Upper lobe of left lung (tissue), 6 donors: ENCODE results near the gene TMEM131L. TPM values are rescaled to one million over a fixed set of nuclear protein-coding genes. Genes with fewer than 3 reads are reported as not detected.
A peak's percentile ranks its signal among the peaks of the same experiment; 100 is the strongest.

Source experiments
- ATAC-seq, 2 donors: fragments of 200-7000 bp; cut with Tn5 transposase; one replicate each; pipeline ENCODE4 v1.9.1; 2022; ENCODE audit warnings: mild to moderate bottlenecking in 2 of 2, moderate library complexity in 2 of 2; ENCODE audit not compliant: low FRiP score in 2 of 2
- DNase-seq, 2 donors: peaks; one replicate each; pipeline ENCODE4 v3.0.0-alpha.2; 2019 to 2020
- H3K27ac ChIP-seq, 4 donors: fragments of 200-600 bp; sonication (generic); one replicate each; pipeline ENCODE4 v1.5.1; 2016 to 2019
- H3K27me3 ChIP-seq, 4 donors: fragments of 200-600 bp; sonication (generic); one replicate each; pipeline ENCODE4 v1.5.1; 2017 to 2019
- H3K36me3 ChIP-seq, 4 donors: fragments of 200-600 bp; sonication (generic); one replicate each; pipeline ENCODE4 v1.5.1; 2016 to 2019
- H3K4me1 ChIP-seq, 4 donors: fragments of 200-600 bp; sonication (generic); one replicate each; pipeline ENCODE4 v1.5.1; 2018 to 2019
- H3K4me3 ChIP-seq, 4 donors: fragments of 200-600 bp; sonication (generic); one replicate each; pipeline ENCODE4 v1.5.1; 2017 to 2019; ENCODE audit warnings: mild to moderate bottlenecking in 2 of 4, moderate library complexity in 1 of 4
- H3K9me3 ChIP-seq, 4 donors: fragments of 200-600 bp; sonication (generic); one replicate each; pipeline ENCODE4 v1.5.1; 2018 to 2019
- EP300 ChIP-seq, 4 donors: sonication (generic); formaldehyde crosslinking; IDR thresholded peaks; one replicate each; pipeline ENCODE4 v1.5.1; 2017; ENCODE audit warnings: antibody characterized with exemption in 4 of 4, control low read depth in 2 of 4
- POLR2A ChIP-seq, 4 donors: fragments of 450-650 bp; IDR thresholded peaks; one replicate each; pipeline ENCODE4 v1.5.1; 2016 to 2017; ENCODE audit warnings: antibody characterized with exemption in 4 of 4, mild to moderate bottlenecking in 2 of 4
- POLR2AphosphoS5 ChIP-seq, 2 donors: sonication (generic); formaldehyde crosslinking; IDR thresholded peaks; one replicate each; pipeline ENCODE4 v1.5.1; 2017; ENCODE audit warnings: antibody characterized with exemption in 2 of 2
- WGBS, 2 donors: methylation state at CpG; one replicate each; pipeline ENCODE4 v1.1.5; 2017 to 2018; 5-methylcytosine and 5-hydroxymethylcytosine counted together
- total RNA-seq, 6 donors: library from RNA; depleted of rRNA in 4 of 6; stranded (reverse); fragments of >200 nt in 4 of 6; gene quantifications; one replicate each; pipeline versions ENCODE4 v1.1.0 to v1.2.1, GENCODE V29; 2016 to 2021
- TF ChIP-seq, protein P1 (sequence below), 6 experiments: fragments of 450-650 bp in 4 of 6; fragments of 200-600 bp in 2 of 6; sonication (generic) in 2 of 6; IDR thresholded peaks; one replicate each; pipeline ENCODE4 v1.5.1; 2016 to 2019; ENCODE audit warnings: antibody characterized with exemption in 6 of 6
- donor health status: DM: no; HTN: no; CAD: no; lungs with moderate emphysema.
- donor health status: DM: no; HTN: yes; CAD: no; lungs with severe emphysema.

TMEM131L gene
- total RNA-seq, 6 donors from 2014 or later: 12.3 to 28.8 (median 19.5) TPM

DNA sequence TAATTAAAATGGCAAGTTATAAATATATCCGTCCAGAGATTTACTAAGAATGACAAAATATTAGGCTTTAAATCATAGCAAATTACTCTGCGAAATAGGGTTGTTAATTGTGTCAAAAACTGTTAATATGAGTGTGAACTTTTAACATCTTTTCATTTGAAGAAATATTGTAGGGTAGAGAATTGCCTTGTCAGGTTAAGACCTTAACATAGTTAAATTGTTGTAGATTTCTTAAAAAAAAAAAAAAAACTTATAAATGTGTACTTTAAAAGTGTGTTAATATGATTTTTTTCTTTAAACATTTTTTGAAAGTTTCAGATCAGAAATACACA lies 110.2 kb downstream of the TMEM131L start:
- TF ChIP-seq POLR2AphosphoS5 (IDR thresholded peaks at IDR 0.05) (no peak), POLR2A (IDR thresholded peaks at IDR 0.05) (no peak), EP300 (IDR thresholded peaks at IDR 0.05) (no peak)
- TF ChIP-seq, protein P1, sequence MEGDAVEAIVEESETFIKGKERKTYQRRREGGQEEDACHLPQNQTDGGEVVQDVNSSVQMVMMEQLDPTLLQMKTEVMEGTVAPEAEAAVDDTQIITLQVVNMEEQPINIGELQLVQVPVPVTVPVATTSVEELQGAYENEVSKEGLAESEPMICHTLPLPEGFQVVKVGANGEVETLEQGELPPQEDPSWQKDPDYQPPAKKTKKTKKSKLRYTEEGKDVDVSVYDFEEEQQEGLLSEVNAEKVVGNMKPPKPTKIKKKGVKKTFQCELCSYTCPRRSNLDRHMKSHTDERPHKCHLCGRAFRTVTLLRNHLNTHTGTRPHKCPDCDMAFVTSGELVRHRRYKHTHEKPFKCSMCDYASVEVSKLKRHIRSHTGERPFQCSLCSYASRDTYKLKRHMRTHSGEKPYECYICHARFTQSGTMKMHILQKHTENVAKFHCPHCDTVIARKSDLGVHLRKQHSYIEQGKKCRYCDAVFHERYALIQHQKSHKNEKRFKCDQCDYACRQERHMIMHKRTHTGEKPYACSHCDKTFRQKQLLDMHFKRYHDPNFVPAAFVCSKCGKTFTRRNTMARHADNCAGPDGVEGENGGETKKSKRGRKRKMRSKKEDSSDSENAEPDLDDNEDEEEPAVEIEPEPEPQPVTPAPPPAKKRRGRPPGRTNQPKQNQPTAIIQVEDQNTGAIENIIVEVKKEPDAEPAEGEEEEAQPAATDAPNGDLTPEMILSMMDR (IDR thresholded peaks at IDR 0.05): peak in 1 of 6 experiments; percentile 50
- peaks cover 0 to 4% (median 0%) of the 10 kb centered on the region in 4 donors for H3K36me3 ChIP-seq
- no peak overlapping the region for H3K4me3 ChIP-seq
- no peak for ATAC-seq
- no peak for DNase-seq
- no peak overlapping the region for H3K27ac ChIP-seq
- H3K4me1 ChIP-seq: peaks cover 0 to 9% (median 6%) of the 10 kb centered on the region in 4 donors
- no peaks in the 10 kb centered on the region for H3K9me3 ChIP-seq
- no peaks in the 10 kb centered on the region for H3K27me3 ChIP-seq
- 72 to 77% methylated on average over 2 of the region's 2 CpGs for WGBS, 2 donors

- WGBS, 2 donors: 69 to 81% methylated on average over 5 of the region's 5 CpGs
- no peak for TF ChIP-seq POLR2A (IDR thresholded peaks at IDR 0.05)
- Histone ChIP-seq H3K4me3 (no peak overlapping the region), H3K27me3 (no peaks in the 10 kb centered on the region), H3K27ac (no peak overlapping the region), H3K4me1 (peaks cover 0 to 9% (median 6%) of the 10 kb centered on the region in 4 donors), H3K36me3 (peaks cover 0 to 4% (median 0%) of the 10 kb centered on the region in 4 donors), H3K9me3 (no peaks in the 10 kb centered on the region)
- no peak for ATAC-seq
- no peak for DNase-seq
Measured at GRCh38 chr4:153577053-153577452, 110.9 kb downstream of the TMEM131L start.

DNA sequence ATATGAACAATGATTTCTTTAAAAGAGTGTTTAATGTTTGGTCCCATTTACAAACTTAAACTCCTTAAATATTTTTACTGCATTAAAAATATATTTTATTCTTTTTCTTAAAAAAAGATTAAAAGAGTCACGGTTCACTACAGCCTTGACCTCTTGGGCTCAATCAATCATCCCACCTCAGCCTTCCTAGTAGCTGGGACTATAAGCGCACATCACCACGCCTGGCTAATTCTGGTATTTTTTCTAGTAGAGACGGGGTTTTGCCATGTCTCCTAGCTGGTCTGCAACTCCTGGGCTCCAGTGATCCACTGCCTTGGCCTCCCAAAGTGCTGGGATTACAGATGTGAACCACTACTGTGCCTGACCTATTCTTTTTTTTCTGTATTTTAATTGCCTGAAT lies 113.2 kb downstream of the TMEM131L start:
- H3K4me1 ChIP-seq: peaks cover 0 to 5% (median under 1%) of the 10 kb centered on the region in 4 donors
- no peaks in the 10 kb centered on the region for H3K9me3 ChIP-seq
- no peak overlapping the region for H3K4me3 ChIP-seq
- TF ChIP-seq POLR2A (IDR thresholded peaks at IDR 0.05) (no peak), EP300 (IDR thresholded peaks at IDR 0.05) (no peak), POLR2AphosphoS5 (IDR thresholded peaks at IDR 0.05) (no peak)
- TF ChIP-seq, protein P1 (IDR thresholded peaks at IDR 0.05): no peak
- DNase-seq (no peak), ATAC-seq (no peak)
- no peak overlapping the region for H3K27ac ChIP-seq
- WGBS, 2 donors: 93 to 94% methylated on average over 4 of the region's 4 CpGs
- H3K27me3 ChIP-seq: no peaks in the 10 kb centered on the region
- peaks cover 0 to 8% (median 0%) of the 10 kb centered on the region in 4 donors for H3K36me3 ChIP-seq

- ATAC-seq: no peak
- Histone ChIP-seq H3K27ac (no peak overlapping the region), H3K4me1 (peaks cover 0 to 5% (median 0%) of the 10 kb centered on the region in 4 donors), H3K36me3 (peaks cover 0 to 8% (median 1%) of the 10 kb centered on the region in 4 donors), H3K9me3 (no peaks in the 10 kb centered on the region), H3K4me3 (no peak overlapping the region), H3K27me3 (no peaks in the 10 kb centered on the region)
- TF ChIP-seq, protein P1 (IDR thresholded peaks at IDR 0.05): no peak
- TF ChIP-seq POLR2AphosphoS5 (IDR thresholded peaks at IDR 0.05) (no peak), POLR2A (IDR thresholded peaks at IDR 0.05) (no peak), EP300 (IDR thresholded peaks at IDR 0.05) (no peak)
- 40 to 75% methylated on average over 1 of the region's 1 CpG for WGBS, 2 donors
- DNase-seq: no peak
Measured at GRCh38 chr4:153579872-153580271, 113.7 kb downstream of the TMEM131L start.

DNA sequence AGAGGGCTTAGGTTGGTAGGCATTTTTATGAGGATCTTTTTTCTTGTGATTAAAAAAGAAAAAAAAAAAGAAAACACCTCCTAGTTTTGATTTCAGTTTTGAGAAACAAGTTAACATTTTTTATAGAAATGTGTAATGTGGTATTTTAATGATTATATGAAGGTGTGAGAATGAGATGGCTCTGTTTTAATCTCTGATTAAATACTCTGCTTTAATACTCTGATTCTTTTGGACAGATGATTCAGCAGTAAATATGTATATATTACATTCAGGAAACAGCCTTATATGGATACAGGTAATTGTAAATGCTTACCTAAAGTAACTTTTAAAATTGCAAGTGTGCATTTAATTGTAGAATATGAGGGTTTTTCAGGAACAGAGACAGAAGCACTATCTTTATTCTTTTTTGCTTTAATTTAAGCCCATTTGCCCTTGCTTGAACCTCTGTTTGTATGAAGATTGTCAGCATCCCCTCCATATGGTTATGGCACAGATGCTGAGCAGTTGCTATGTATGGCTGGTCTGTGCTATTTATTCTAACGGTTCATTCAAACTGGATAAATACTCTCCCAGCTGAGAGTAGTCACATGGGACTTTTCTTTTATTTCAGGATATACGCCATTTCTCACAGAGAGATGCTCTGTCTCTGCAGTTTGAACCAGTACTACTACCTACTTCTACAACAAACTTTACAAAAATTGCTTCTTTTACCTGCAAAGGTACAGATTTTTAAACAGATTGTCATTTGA lies 117.0 kb downstream of the TMEM131L start:
- Histone ChIP-seq H3K27ac (no peak overlapping the region), H3K27me3 (no peaks in the 10 kb centered on the region), H3K36me3 (peaks cover 0 to 15% (median 8%) of the 10 kb centered on the region in 4 donors), H3K9me3 (no peaks in the 10 kb centered on the region), H3K4me3 (no peak overlapping the region), H3K4me1 (no peaks in the 10 kb centered on the region)
- DNase-seq (no peak), ATAC-seq (no peak)
- TF ChIP-seq EP300 (IDR thresholded peaks at IDR 0.05) (no peak), POLR2A (IDR thresholded peaks at IDR 0.05) (no peak), POLR2AphosphoS5 (IDR thresholded peaks at IDR 0.05) (no peak)
- TF ChIP-seq, protein P1 (IDR thresholded peaks at IDR 0.05): no peak
- WGBS, 2 donors: 82 to 88% methylated on average over 2 of the region's 2 CpGs
